CD14-positive monocyte (primary cell): ENCODE data around the gene TCTN1. TPM values are rescaled to one million over a fixed set of nuclear protein-coding genes. Genes with fewer than 3 reads are reported as not detected.

Experiments
- DNase-seq, 3 donors: peaks; one replicate each; pipeline ENCODE4 v3.0.0-alpha.2; 2011 to 2022
- H2AFZ ChIP-seq: 2 replicates; pipeline ENCODE4 v1.6.0; 2012; ENCODE audit warnings: mild to moderate bottlenecking, low read depth, low read length, inconsistent platforms; ENCODE audit not compliant: insufficient read depth, poor library complexity, severe bottlenecking
- H3K27ac ChIP-seq, 2 donors: 1 replicate in 1 of 2; 2 replicates in 1 of 2; pipeline ENCODE4 v1.5.1; 2012 to 2013; ENCODE audit warnings: low read length in 2 of 2, control low read depth in 1 of 2, inconsistent platforms in 1 of 2, low read depth in 1 of 2, mild to moderate bottlenecking in 1 of 2
- H3K27me3 ChIP-seq, 2 donors: one replicate each; pipeline versions ENCODE4 v1.6.0 to v1.6.1; 2011 to 2013; ENCODE audit warnings: low read length in 2 of 2; ENCODE audit not compliant: control insufficient read depth in 2 of 2, insufficient read depth in 2 of 2
- H3K36me3 ChIP-seq, 2 donors: replicated peaks in 1 of 2; 1 replicate in 1 of 2; 2 replicates in 1 of 2; pipeline versions ENCODE4 v1.5.1 to v1.6.1; 2012 to 2013; ENCODE audit warnings: low read length in 2 of 2, control low read depth in 1 of 2, inconsistent platforms in 1 of 2, mild to moderate bottlenecking in 1 of 2; ENCODE audit not compliant: insufficient read depth in 2 of 2, control insufficient read depth in 1 of 2
- H3K4me1 ChIP-seq, 2 donors: 1 replicate in 1 of 2; 2 replicates in 1 of 2; pipeline versions ENCODE4 v1.5.1 to v1.6.1; 2012 to 2013; ENCODE audit warnings: low read length in 2 of 2, control low read depth in 1 of 2, inconsistent platforms in 1 of 2, mild to moderate bottlenecking in 1 of 2, moderate library complexity in 1 of 2; ENCODE audit not compliant: insufficient read depth in 2 of 2, control insufficient read depth in 1 of 2
- H3K4me2 ChIP-seq: replicated peaks from 2 replicates; pipeline ENCODE3; 2012; ENCODE audit warnings: low read length, moderate library complexity, mild to moderate bottlenecking; ENCODE audit not compliant: poor library complexity, severe bottlenecking; ENCODE audit errors: extremely low read depth
- H3K4me3 ChIP-seq, 3 experiments: fragments of 200-600 bp in 1 of 3; sonication (generic) in 1 of 3; replicated peaks in 1 of 3; 1 replicate in 2 of 3; 2 replicates in 1 of 3; pipeline ENCODE4 v1.5.1; 2011 to 2013; ENCODE audit warnings: low read length in 3 of 3, mild to moderate bottlenecking in 3 of 3, control low read depth in 2 of 3, low read depth in 2 of 3, inconsistent platforms in 1 of 3, moderate library complexity in 1 of 3
- H3K79me2 ChIP-seq: 2 replicates; pipeline ENCODE4 v1.6.0; 2012; ENCODE audit warnings: mild to moderate bottlenecking, control low read depth, inconsistent platforms, low read length, moderate library complexity; ENCODE audit not compliant: insufficient read depth
- H3K9ac ChIP-seq: 2 replicates; pipeline ENCODE4 v1.6.0; 2017; ENCODE audit warnings: low read length, mild to moderate bottlenecking; ENCODE audit not compliant: insufficient read depth, poor library complexity, severe bottlenecking
- H3K9me3 ChIP-seq, 2 donors: replicated peaks in 1 of 2; 1 replicate in 1 of 2; 2 replicates in 1 of 2; pipeline versions ENCODE4 v1.5.1 to v1.6.1; 2012 to 2013; ENCODE audit warnings: low read length in 2 of 2, control low read depth in 1 of 2; ENCODE audit not compliant: control insufficient read depth in 1 of 2, insufficient read depth in 1 of 2
- H4K20me1 ChIP-seq: 2 replicates; pipeline ENCODE4 v1.6.0; 2012; ENCODE audit warnings: mild to moderate bottlenecking, low read length, control low read depth, moderate library complexity; ENCODE audit not compliant: insufficient read depth
- H3K27ac Mint-ChIP-seq, 7 donors: one replicate each; pipeline ENCODE4 v1.8.0; 2020; ENCODE audit warnings: mild to moderate bottlenecking in 7 of 7, mixed read lengths in 7 of 7, moderate library complexity in 6 of 7, inconsistent platforms in 2 of 7
- H3K27me3 Mint-ChIP-seq, 3 donors: one replicate each; pipeline ENCODE4 v1.8.0; 2021 to 2022; ENCODE audit warnings: low read depth in 3 of 3, mild to moderate bottlenecking in 3 of 3, mixed read lengths in 3 of 3, moderate library complexity in 3 of 3, inconsistent platforms in 1 of 3
- H3K36me3 Mint-ChIP-seq, 2 donors: one replicate each; pipeline ENCODE4 v1.8.0; 2020; ENCODE audit warnings: mixed read lengths in 2 of 2, inconsistent platforms in 1 of 2, mild to moderate bottlenecking in 1 of 2
- H3K4me1 Mint-ChIP-seq: one replicate; pipeline ENCODE4 v1.8.0; 2020; ENCODE audit warnings: mild to moderate bottlenecking, mixed read lengths
- H3K4me3 Mint-ChIP-seq, 2 donors: one replicate each; pipeline ENCODE4 v1.8.0; 2020; ENCODE audit warnings: mild to moderate bottlenecking in 2 of 2, mixed read lengths in 2 of 2, moderate library complexity in 1 of 2
- H3K9me3 Mint-ChIP-seq, 7 donors: one replicate each; pipeline ENCODE4 v1.8.0; 2020 to 2022; ENCODE audit warnings: mixed read lengths in 7 of 7, mild to moderate bottlenecking in 6 of 7, moderate library complexity in 6 of 7, inconsistent platforms in 2 of 7
- CTCF ChIP-seq: fragments of 200-600 bp; IDR thresholded peaks from one replicate; pipeline ENCODE4 v1.8.0; 2022; ENCODE audit warnings: antibody characterized with exemption, mild to moderate bottlenecking
- WGBS: methylation state at CpG from one replicate; pipeline ENCODE4 v1.1.5; 2013; ENCODE audit warnings: missing lambda C conversion rate; ENCODE audit not compliant: insufficient coverage; 5-methylcytosine and 5-hydroxymethylcytosine counted together
- intact Hi-C, 2 donors: fragments of 100-400 bp; cut with micrococcal nuclease; formaldehyde crosslinking; loops; one replicate each; pipeline versions ENCODE4 v1.15.0 to v1.15.1; 2023
- polyA plus RNA-seq, 3 donors: library from polyadenylated mRNA; depleted of rRNA in 1 of 3; unstranded in 2 of 3; stranded (reverse) in 1 of 3; fragments of 300-500 nt in 2 of 3; fragments of >200 nt in 1 of 3; fragmentation: Illumina TruSeq in 2 of 3; gene quantifications; 1 replicate in 2 of 3; 2 replicates in 1 of 3; pipeline ENCODE4 v1.2.3, GENCODE V29; 2012 to 2021

Gene TCTN1
- polyA plus RNA-seq, 3 donors, result 4.0 to 6.1 (median 4.5) TPM

- no peak for DNase-seq
- Histone ChIP-seq H3K9me3 (no peaks in the 10 kb centered on the region), H3K79me2 (peaks cover 3% of the 10 kb centered on the region), H4K20me1 (no peaks in the 10 kb centered on the region), H3K27me3 (no peaks in the 10 kb centered on the region), H3K4me2 (no peak overlapping the region), H2AFZ (no peak overlapping the region), H3K4me3 (no peak overlapping the region), H3K36me3 (no peaks in the 10 kb centered on the region), H3K27ac (no peak overlapping the region), H3K9ac (no peak overlapping the region), H3K4me1 (peaks cover 22 to 29% of the 10 kb centered on the region in 2 donors)
- H3K9me3 Mint-ChIP-seq, result peaks cover 0 to 3% (median 0%) of the 10 kb centered on the region in 7 donors
- TF ChIP-seq CTCF, result no peak
- no peaks in the 10 kb centered on the region for H3K36me3 Mint-ChIP-seq
- H3K4me1 Mint-ChIP-seq, result peaks cover 34% of the 10 kb centered on the region
- no peaks in the 10 kb centered on the region for H3K27me3 Mint-ChIP-seq
- H3K27ac Mint-ChIP-seq, result peak overlapping the region in 1 of 7 donors; percentile 3
- no peak overlapping the region for H3K4me3 Mint-ChIP-seq
- intact Hi-C loops, result no loop called here
- no CpG with 5 or more reads among the region's 1 CpG for WGBS
Observed at GRCh38 chr12:110597885-110598284, 16.0 kb upstream of the TCTN1 start.

- H3K27ac ChIP-seq, result peak overlapping the region; percentile 74 to 81
- Mint-ChIP-seq H3K4me1 (peaks cover 35% of the 10 kb centered on the region), H3K4me3 (peak overlapping the region; percentile 18 to 42), H3K27ac (peak overlapping the region; percentile 84 to 94 (median 89)), H3K9me3 (peaks cover 0 to 3% (median 0%) of the 10 kb centered on the region in 7 donors), H3K27me3 (no peaks in the 10 kb centered on the region), H3K36me3 (no peaks in the 10 kb centered on the region)
- peaks cover 3% of the 10 kb centered on the region for H3K79me2 ChIP-seq
- H2AFZ ChIP-seq, result peak overlapping the region; percentile 6
- H3K9ac ChIP-seq, result no peak overlapping the region
- no peaks in the 10 kb centered on the region for H3K9me3 ChIP-seq
- no peaks in the 10 kb centered on the region for H4K20me1 ChIP-seq
- DNase-seq, result peak; percentile 42 to 70 (median 65)
- H3K4me3 ChIP-seq, result peak overlapping the region in 1 of 3 experiments; percentile 28
- TF ChIP-seq CTCF, result no peak
- H3K4me1 ChIP-seq, result peaks cover 22 to 33% of the 10 kb centered on the region in 2 donors
- WGBS, result no CpG with 5 or more reads among the region's 4 CpGs
- no peaks in the 10 kb centered on the region for H3K27me3 ChIP-seq
- no peaks in the 10 kb centered on the region for H3K36me3 ChIP-seq
- H3K4me2 ChIP-seq, result peak overlapping the region; percentile 47
- intact Hi-C loops, result no loop called here
Observed at GRCh38 chr12:110599334-110599733, 14.6 kb upstream of the TCTN1 start.
